NCI-H748 treated with DMSO at 0.1 percent for 48 hours (cell line): Measurements from ENCODE around the gene HOXA6.
A peak's percentile ranks its signal among the peaks of the same experiment; 100 is the strongest.

Source experiments
- DNase-seq: peaks from one replicate; lab custom pipeline; 2025; lab: John Stamatoyannopoulos, UW

Gene HOXA6

GRCh38 chr7:27122077-27122910 is 25.3 kb downstream of the HOXA6 start:
- DNase-seq = no peak

- no peak for DNase-seq
Measured at GRCh38 chr7:27121684-27122076, 25.9 kb downstream of the HOXA6 start.

GRCh38 chr7:27119412-27119911 is 28.1 kb downstream of the HOXA6 start:
- DNase-seq = no peak

GRCh38 chr7:27118580-27118979 is 29.0 kb downstream of the HOXA6 start:
- DNase-seq = no peak

GRCh38 chr7:27117887-27118491 is 29.6 kb downstream of the HOXA6 start:
- DNase-seq = no peak

GRCh38 chr7:27116962-27117886 is 30.4 kb downstream of the HOXA6 start:
- no peak for DNase-seq

GRCh38 chr7:27116031-27116961 is 31.3 kb downstream of the HOXA6 start:
- no peak for DNase-seq

- DNase-seq = no peak
Measured at GRCh38 chr7:27115221-27116026, 32.1 kb downstream of the HOXA6 start.

- DNase-seq = no peak
Measured at GRCh38 chr7:27114881-27115220, 32.7 kb downstream of the HOXA6 start.

GRCh38 chr7:27113991-27114769 is 33.4 kb downstream of the HOXA6 start:
- peak; percentile 32 for DNase-seq

- no peak for DNase-seq
Measured at GRCh38 chr7:27112955-27113949, 34.3 kb downstream of the HOXA6 start.

GRCh38 chr7:27112361-27112760 is 35.2 kb downstream of the HOXA6 start:
- DNase-seq = no peak

- no peak for DNase-seq
Measured at GRCh38 chr7:27111751-27112277, 35.8 kb downstream of the HOXA6 start.

- no peak for DNase-seq
Measured at GRCh38 chr7:27111042-27111750, 36.4 kb downstream of the HOXA6 start.

GRCh38 chr7:27110186-27111031 is 37.2 kb downstream of the HOXA6 start:
- DNase-seq = no peak

GRCh38 chr7:27109466-27110185 is 37.9 kb downstream of the HOXA6 start:
- DNase-seq = no peak
